ENCODE results near the gene TSPAN16.

TSPAN16 gene

GRCh38 chr19:11247934-11248333 lies 48.0 kb upstream of the TSPAN16 start:
- H3K9me3 ChIP-seq (ENCODE audit: control insufficient read depth, insufficient read depth, low read length): no peaks in the 10 kb centered on the region
- H3K4me2 ChIP-seq (ENCODE audit: low read length): no peak overlapping the region
- no peaks in the 10 kb centered on the region for H3K79me2 ChIP-seq (ENCODE audit: control insufficient read depth, low read length)
- no peaks in the 10 kb centered on the region for H3K27me3 ChIP-seq (ENCODE audit: control insufficient read depth, low read length)
- peaks cover 31% of the 10 kb centered on the region for H3K36me3 ChIP-seq (ENCODE audit: control insufficient read depth, low read length)
- H3K9me2 ChIP-seq (replicated peaks; ENCODE audit: control insufficient read depth, low read length): no peaks in the 10 kb centered on the region
- H3K4me3 ChIP-seq (ENCODE audit: low read length): no peak overlapping the region
- H3F3A ChIP-seq (ENCODE audit: control insufficient read depth, insufficient read depth): no peaks in the 10 kb centered on the region
- no peak overlapping the region for H3K27ac ChIP-seq (ENCODE audit: low read depth, low read length)
- peaks cover 3% of the 10 kb centered on the region for H3K4me1 ChIP-seq (ENCODE audit: control insufficient read depth, low read length)
- peaks cover 3% of the 10 kb centered on the region; the same call in 1 of the 2 replicates for H4K20me1 ChIP-seq (ENCODE audit: control insufficient read depth, insufficient read depth, low read depth, low read length)
- TF ChIP-seq EZH2phosphoT487 (IDR thresholded peaks at IDR 0.05; ENCODE audit: borderline replicate concordance, low read length): no peak
- TF ChIP-seq CTCF (IDR thresholded peaks at IDR 0.05; ENCODE audit: low read depth, low read length, poor library complexity, severe bottlenecking): no peak

- Histone ChIP-seq H3K9me2 (replicated peaks; ENCODE audit: control insufficient read depth, low read length) (no peaks in the 10 kb centered on the region), H3K79me2 (ENCODE audit: control insufficient read depth, low read length) (no peaks in the 10 kb centered on the region), H3K9me3 (ENCODE audit: control insufficient read depth, insufficient read depth, low read length) (no peaks in the 10 kb centered on the region), H3K27me3 (ENCODE audit: control insufficient read depth, low read length) (no peaks in the 10 kb centered on the region), H3K27ac (ENCODE audit: low read depth, low read length) (no peak overlapping the region), H3F3A (ENCODE audit: control insufficient read depth, insufficient read depth) (no peaks in the 10 kb centered on the region), H3K4me3 (ENCODE audit: low read length) (no peak overlapping the region), H4K20me1 (ENCODE audit: control insufficient read depth, insufficient read depth, low read depth, low read length) (no peaks in the 10 kb centered on the region), H3K4me2 (ENCODE audit: low read length) (no peak overlapping the region), H3K4me1 (ENCODE audit: control insufficient read depth, low read length) (no peaks in the 10 kb centered on the region), H3K36me3 (ENCODE audit: control insufficient read depth, low read length) (peaks cover 29% of the 10 kb centered on the region)
- TF ChIP-seq EZH2phosphoT487 (IDR thresholded peaks at IDR 0.05; ENCODE audit: borderline replicate concordance, low read length) (no peak), CTCF (IDR thresholded peaks at IDR 0.05; ENCODE audit: low read depth, low read length, poor library complexity, severe bottlenecking) (no peak)
Observed at GRCh38 chr19:11248852-11249251, 47.1 kb upstream of the TSPAN16 start.

GRCh38 chr19:11251217-11251616 lies 44.7 kb upstream of the TSPAN16 start:
- no peaks in the 10 kb centered on the region for H3K79me2 ChIP-seq (ENCODE audit: control insufficient read depth, low read length)
- no peak overlapping the region for H3K4me2 ChIP-seq (ENCODE audit: low read length)
- no peak overlapping the region for H3K4me3 ChIP-seq (ENCODE audit: low read length)
- H4K20me1 ChIP-seq (ENCODE audit: control insufficient read depth, insufficient read depth, low read depth, low read length): no peaks in the 10 kb centered on the region
- TF ChIP-seq CTCF (IDR thresholded peaks at IDR 0.05; ENCODE audit: low read depth, low read length, poor library complexity, severe bottlenecking) (no peak), EZH2phosphoT487 (IDR thresholded peaks at IDR 0.05; ENCODE audit: borderline replicate concordance, low read length) (no peak)
- H3K36me3 ChIP-seq (ENCODE audit: control insufficient read depth, low read length): peaks cover 29% of the 10 kb centered on the region
- H3K9me3 ChIP-seq (ENCODE audit: control insufficient read depth, insufficient read depth, low read length): no peaks in the 10 kb centered on the region
- no peaks in the 10 kb centered on the region for H3K4me1 ChIP-seq (ENCODE audit: control insufficient read depth, low read length)
- H3K27me3 ChIP-seq (ENCODE audit: control insufficient read depth, low read length): no peaks in the 10 kb centered on the region
- no peak overlapping the region for H3K27ac ChIP-seq (ENCODE audit: low read depth, low read length)
- no peaks in the 10 kb centered on the region for H3K9me2 ChIP-seq (replicated peaks; ENCODE audit: control insufficient read depth, low read length)
- no peaks in the 10 kb centered on the region for H3F3A ChIP-seq (ENCODE audit: control insufficient read depth, insufficient read depth)
